SK-MEL-5 (cell line): ENCODE measurements around the gene CD207. TPM values are rescaled to one million over a fixed set of nuclear protein-coding genes. Genes with fewer than 3 reads are reported as not detected.

Experiments
- small RNA-seq, 2 experiments: library from RNA; depleted of rRNA; stranded (forward); fragments of <200 nt; gene quantifications; one replicate each; pipeline ENCODE3, GENCODE V24; 2014
- total RNA-seq: library from RNA; depleted of rRNA; stranded (reverse); fragments of >200 nt; shearing (Covaris generic); gene quantifications from 2 replicates; pipeline ENCODE4 v1.2.3, GENCODE V29; 2014; rRNA removed

Gene CD207
- total RNA-seq, 1 experiment from 2014 or later, result not detected

Small RNA genes within 50 kb of the gene (small RNA-seq; reads per million reads assigned to genes)
- gene HMGN2P21, result 0 reads per million in 2 experiments

Other genes with a start within 250 kb of the CD207 start
- 5.2 and 5.7 TPM in 2 replicates for gene ADD2, start 67.6 kb downstream of the CD207 start, total RNA-seq
- gene FIGLA, start 45.2 kb downstream of the CD207 start, total RNA-seq, result not detected in 2 replicates
- not detected in 2 replicates for gene CLEC4F, start 15.2 kb downstream of the CD207 start, total RNA-seq
- gene VAX2, start 64.8 kb upstream of the CD207 start, total RNA-seq, result 2.0 and 4.5 TPM in 2 replicates
- 2.5 TPM in 1 of 2 replicates, not detected in the other for gene ATP6V1B1, start 100.1 kb upstream of the CD207 start, total RNA-seq
- gene ANKRD53, start 142.8 kb upstream of the CD207 start, total RNA-seq, result not detected in 2 replicates
- 55.3 and 59.5 TPM in 2 replicates for gene TEX261, start 159.1 kb upstream of the CD207 start, total RNA-seq
- gene NAGK, start 232.8 kb upstream of the CD207 start, total RNA-seq, result 66.9 and 85.2 TPM in 2 replicates